Endothelial cell of umbilical vein (primary cell): Measurements from ENCODE around the gene SUGP1. TPM values are rescaled to one million over a fixed set of nuclear protein-coding genes. Genes with fewer than 3 reads are reported as not detected.

ENCODE experiments used
- BruUV-seq: library from RNA; stranded (reverse); fragments of 400-500 nt; replicated peaks from 2 replicates; lab custom pipeline; 2021; lab: Mats Ljungman, UMichigan
- CTCF ChIA-PET: fragments of 300-600, 350-600 bp; sonication (Branson Sonifier 250); formaldehyde crosslinking; loops from one replicate; lab custom pipeline; 2021; ENCODE audit warnings: antibody characterized with exemption, inconsistent platforms; lab: Charles Lee
- POLR2A ChIA-PET: fragments of 300-600, 350-600 bp; sonication (Branson Sonifier 250); formaldehyde crosslinking; loops from one replicate; lab custom pipeline; 2021; ENCODE audit warnings: antibody characterized with exemption, inconsistent platforms; lab: Charles Lee
- DNase-seq: peaks from one replicate; pipeline ENCODE4 v3.0.0-alpha.2; 2011; ENCODE audit warnings: low read depth, low spot score
- FAIRE-seq: peaks from 2 replicates; lab custom pipeline; 2011; peaks lifted over from hg19 to GRCh38; lab: Jason Lieb, UNC
- H2AFZ ChIP-seq: 2 replicates; pipeline ENCODE4 v1.6.0; 2012; ENCODE audit warnings: low read depth, low read length, control low read depth, inconsistent platforms
- H3K27ac ChIP-seq: 2 replicates; pipeline ENCODE4 v1.5.1; 2011; ENCODE audit warnings: low read depth, mild to moderate bottlenecking, control low read depth, low read length, moderate library complexity; ENCODE audit not compliant: insufficient read depth
- H3K27me3 ChIP-seq, 2 experiments: 2 replicates each; pipeline versions ENCODE4 v1.6.0 to v1.6.1; 2011; ENCODE audit warnings: low read length in 2 of 2, mixed read lengths in 1 of 2; ENCODE audit not compliant: control insufficient read depth in 2 of 2, insufficient read depth in 2 of 2
- H3K36me3 ChIP-seq, 2 experiments: 2 replicates in 1 of 2; 3 replicates in 1 of 2; pipeline ENCODE4 v1.5.1; 2011; ENCODE audit warnings: low read length in 2 of 2, mild to moderate bottlenecking in 1 of 2, moderate library complexity in 1 of 2; ENCODE audit not compliant: control insufficient read depth in 2 of 2, insufficient read depth in 2 of 2; ENCODE audit errors: extremely low read depth in 1 of 2
- H3K4me1 ChIP-seq: 3 replicates; pipeline ENCODE4 v1.5.1; 2011; ENCODE audit warnings: mild to moderate bottlenecking, low read length; ENCODE audit not compliant: control insufficient read depth, insufficient read depth; ENCODE audit errors: extremely low read depth
- H3K4me2 ChIP-seq: 2 replicates; pipeline ENCODE4 v1.6.1; 2011; ENCODE audit warnings: low read length, control low read depth, mixed read lengths; ENCODE audit not compliant: insufficient read depth
- H3K4me3 ChIP-seq, 3 experiments: fragments of 200-600 bp in 1 of 3; sonication (generic), shearing (Covaris generic) in 1 of 3; replicated peaks in 1 of 3; 2 replicates each; pipeline ENCODE4 v1.5.1; 2011 to 2016; ENCODE audit warnings: control low read depth in 3 of 3, low read length in 3 of 3, mild to moderate bottlenecking in 2 of 3, inconsistent platforms in 1 of 3, low read depth in 1 of 3, moderate library complexity in 1 of 3; ENCODE audit not compliant: insufficient read depth in 1 of 3
- H3K79me2 ChIP-seq: 2 replicates; pipeline ENCODE4 v1.6.0; 2012; ENCODE audit warnings: low read length, inconsistent platforms; ENCODE audit not compliant: control insufficient read depth, insufficient read depth
- H3K9ac ChIP-seq: replicated peaks from 2 replicates; pipeline ENCODE3; 2011; ENCODE audit warnings: low read length, control low read depth; ENCODE audit not compliant: insufficient read depth; ENCODE audit errors: extremely low read depth
- H3K9me1 ChIP-seq: replicated peaks from 3 replicates; pipeline ENCODE4 v1.6.0; 2011; ENCODE audit warnings: mild to moderate bottlenecking, low read length; ENCODE audit not compliant: control insufficient read depth, insufficient read depth; ENCODE audit errors: extremely low read depth
- H3K9me3 ChIP-seq: replicated peaks from 2 replicates; pipeline ENCODE4 v1.5.1; 2012; ENCODE audit warnings: low read length, inconsistent platforms; ENCODE audit not compliant: control insufficient read depth, insufficient read depth
- H4K20me1 ChIP-seq: replicated peaks from 2 replicates; pipeline ENCODE3; 2011; ENCODE audit warnings: mild to moderate bottlenecking, low read length; ENCODE audit not compliant: control insufficient read depth, insufficient read depth; ENCODE audit errors: extremely low read depth
- EZH2 ChIP-seq: IDR thresholded peaks from 2 replicates; pipeline ENCODE4 v1.6.1; 2012; ENCODE audit warnings: borderline replicate concordance, low read depth, mild to moderate bottlenecking, moderate library complexity, low read length, inconsistent platforms; ENCODE audit not compliant: severe bottlenecking
- FOS ChIP-seq: IDR thresholded peaks from 2 replicates; pipeline ENCODE4 v1.6.1; 2011; ENCODE audit warnings: mild to moderate bottlenecking, low read length, moderate library complexity, borderline replicate concordance; ENCODE audit not compliant: insufficient read depth
- GATA2 ChIP-seq: IDR thresholded peaks from 2 replicates; pipeline ENCODE4 v1.7.0; 2011; ENCODE audit warnings: low read depth, mild to moderate bottlenecking, moderate library complexity, mixed read lengths, low read length; ENCODE audit not compliant: insufficient read length, insufficient read depth
- JUN ChIP-seq: IDR thresholded peaks from 2 replicates; pipeline ENCODE4 v1.6.1; 2011; ENCODE audit warnings: borderline replicate concordance, low read depth; ENCODE audit not compliant: insufficient read length, insufficient read depth
- MAX ChIP-seq: IDR thresholded peaks from 2 replicates; pipeline ENCODE4 v1.6.1; 2011; ENCODE audit not compliant: insufficient read depth, insufficient read length
- MYC ChIP-seq: IDR thresholded peaks from one replicate; pipeline ENCODE4 v1.6.1; 2011; ENCODE audit warnings: mild to moderate bottlenecking, low read depth, low read length
- POLR2A ChIP-seq: IDR thresholded peaks from 2 replicates; pipeline ENCODE4 v1.6.1; 2012; ENCODE audit warnings: low read depth, mild to moderate bottlenecking, control low read depth, low read length
- POLR2AphosphoS5 ChIP-seq: IDR thresholded peaks from 2 replicates; pipeline ENCODE4 v1.6.1; 2012; ENCODE audit warnings: low read depth, mild to moderate bottlenecking, control low read depth, low read length, moderate library complexity; ENCODE audit not compliant: insufficient read depth
- dilution Hi-C: fragments of 300-500 bp; cut with MboI; formaldehyde crosslinking; loops from one replicate; pipeline ENCODE4 v1.15.0; 2019; ENCODE audit warnings: low sequenced_read_pairs; ENCODE audit not compliant: extremely low pct_ligation_motif_present
- intact Hi-C: fragments of 100-400 bp; cut with micrococcal nuclease; formaldehyde crosslinking; loops from one replicate; pipeline ENCODE4 v1.10.0; 2022
- polyA plus RNA-seq, 4 experiments: library from polyadenylated mRNA; depleted of rRNA in 3 of 4; stranded (reverse) in 3 of 4; unstranded in 1 of 4; fragments of >200 nt; gene quantifications; 2 replicates each; pipeline versions ENCODE4 v1.2.1 to v1.2.3, GENCODE V29; 2011 to 2012; ENCODE audit warnings: missing spikeins in 1 of 4
- total RNA-seq: library from RNA; stranded (reverse); gene quantifications from 2 replicates; pipeline ENCODE4 v1.2.3, GENCODE V29; 2021
- TF ChIP-seq, protein P1 (sequence below), 2 donors: IDR thresholded peaks; 1 replicate in 1 of 2; 2 replicates in 1 of 2; pipeline ENCODE4 v1.5.1; 2011; ENCODE audit warnings: low read length in 2 of 2, mild to moderate bottlenecking in 2 of 2, moderate library complexity in 2 of 2, control low read depth in 1 of 2, inconsistent platforms in 1 of 2, low read depth in 1 of 2; ENCODE audit not compliant: insufficient read depth in 1 of 2; ENCODE audit errors: extremely low read depth in 1 of 2

Gene SUGP1
- total and polyA plus RNA-seq, 2 donors (not counting 3 experiments of a cell fraction or from before 2014, with no cell fraction given), result 41.0 to 64.7 TPM

- no peaks in the 10 kb centered on the region for H3K9me1 ChIP-seq
- no TSS peak for BruUV-seq
- H4K20me1 ChIP-seq, result no peaks in the 10 kb centered on the region
- H2AFZ ChIP-seq, result no peak overlapping the region
- POLR2A ChIA-PET, result interaction anchor here (0.6 kb wide), 1 partner anchor 106 kb away, joined by 3 read pairs; no protein-coding TSS in a partner anchor
- TF ChIP-seq FOS (no peak), EZH2 (no peak), POLR2AphosphoS5 (no peak), JUN (no peak), POLR2A (no peak), MYC (no peak), GATA2 (no peak), MAX (no peak)
- TF ChIP-seq, protein P1, sequence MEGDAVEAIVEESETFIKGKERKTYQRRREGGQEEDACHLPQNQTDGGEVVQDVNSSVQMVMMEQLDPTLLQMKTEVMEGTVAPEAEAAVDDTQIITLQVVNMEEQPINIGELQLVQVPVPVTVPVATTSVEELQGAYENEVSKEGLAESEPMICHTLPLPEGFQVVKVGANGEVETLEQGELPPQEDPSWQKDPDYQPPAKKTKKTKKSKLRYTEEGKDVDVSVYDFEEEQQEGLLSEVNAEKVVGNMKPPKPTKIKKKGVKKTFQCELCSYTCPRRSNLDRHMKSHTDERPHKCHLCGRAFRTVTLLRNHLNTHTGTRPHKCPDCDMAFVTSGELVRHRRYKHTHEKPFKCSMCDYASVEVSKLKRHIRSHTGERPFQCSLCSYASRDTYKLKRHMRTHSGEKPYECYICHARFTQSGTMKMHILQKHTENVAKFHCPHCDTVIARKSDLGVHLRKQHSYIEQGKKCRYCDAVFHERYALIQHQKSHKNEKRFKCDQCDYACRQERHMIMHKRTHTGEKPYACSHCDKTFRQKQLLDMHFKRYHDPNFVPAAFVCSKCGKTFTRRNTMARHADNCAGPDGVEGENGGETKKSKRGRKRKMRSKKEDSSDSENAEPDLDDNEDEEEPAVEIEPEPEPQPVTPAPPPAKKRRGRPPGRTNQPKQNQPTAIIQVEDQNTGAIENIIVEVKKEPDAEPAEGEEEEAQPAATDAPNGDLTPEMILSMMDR (IDR thresholded peaks at IDR 0.05; ENCODE audit: extremely low read depth in 1 of 2, insufficient read depth in 1 of 2, low read depth in 1 of 2, low read length in 2 of 2), result no peak
- H3K9me3 ChIP-seq, result no peaks in the 10 kb centered on the region
- no peaks in the 10 kb centered on the region for H3K27me3 ChIP-seq
- DNase-seq (no peak), FAIRE-seq (no peak)
- dilution Hi-C loops (no loop called here), intact Hi-C loops (no loop called here)
- H3K9ac ChIP-seq, result no peak overlapping the region
- no peaks in the 10 kb centered on the region for H3K79me2 ChIP-seq
- H3K36me3 ChIP-seq, result peaks cover 6 to 60% of the 10 kb centered on the region in 2 experiments
- H3K4me2 ChIP-seq, result no peak overlapping the region
- no peaks in the 10 kb centered on the region for H3K4me1 ChIP-seq
- no peak overlapping the region for H3K4me3 ChIP-seq
- H3K27ac ChIP-seq, result no peak overlapping the region
- CTCF ChIA-PET, result interaction anchor here (0.7 kb wide), 1 partner anchor 14 kb away, joined by 3 read pairs; no protein-coding TSS in a partner anchor
Observed at GRCh38 chr19:19349365-19349764, 29.1 kb upstream of the SUGP1 start.
